Measurements from ENCODE around the gene RPS23. TPM values are rescaled to one million over a fixed set of nuclear protein-coding genes. Genes with fewer than 3 reads are reported as not detected.

Gene RPS23
- total RNA-seq, 1 donor from 2014 or later, result 3,005 TPM

- DNase-seq (ENCODE audit: low read depth in 2 of 2), result no peak
Measured at GRCh38 chr5:82244854-82245635, 33.1 kb downstream of the RPS23 start.

DNA sequence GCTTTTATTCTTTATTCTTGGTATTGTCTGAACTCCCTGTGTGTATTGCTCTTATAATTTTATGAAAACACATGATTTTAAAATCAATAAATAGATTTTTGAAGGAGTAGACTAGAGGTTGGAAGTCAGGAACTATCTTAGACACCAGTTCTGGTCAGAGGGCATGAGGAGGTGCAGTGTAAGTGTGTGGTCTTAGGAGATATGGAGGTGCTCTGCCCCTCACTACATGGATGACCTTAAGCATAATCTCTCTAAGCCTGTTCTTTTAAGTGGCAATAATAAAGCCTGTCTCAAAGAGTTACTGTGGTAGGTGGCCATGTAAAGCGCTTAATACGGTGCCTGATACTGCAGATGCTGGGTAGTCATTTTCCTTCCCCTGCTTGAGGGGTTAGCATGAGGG lies 34.0 kb downstream of the RPS23 start:
- no peak for DNase-seq (ENCODE audit: low read depth in 2 of 2)

- peak in 1 of 2 donors; percentile 1 for DNase-seq (ENCODE audit: low read depth in 2 of 2)
Measured at GRCh38 chr5:82234885-82235284, 43.3 kb downstream of the RPS23 start.

DNA sequence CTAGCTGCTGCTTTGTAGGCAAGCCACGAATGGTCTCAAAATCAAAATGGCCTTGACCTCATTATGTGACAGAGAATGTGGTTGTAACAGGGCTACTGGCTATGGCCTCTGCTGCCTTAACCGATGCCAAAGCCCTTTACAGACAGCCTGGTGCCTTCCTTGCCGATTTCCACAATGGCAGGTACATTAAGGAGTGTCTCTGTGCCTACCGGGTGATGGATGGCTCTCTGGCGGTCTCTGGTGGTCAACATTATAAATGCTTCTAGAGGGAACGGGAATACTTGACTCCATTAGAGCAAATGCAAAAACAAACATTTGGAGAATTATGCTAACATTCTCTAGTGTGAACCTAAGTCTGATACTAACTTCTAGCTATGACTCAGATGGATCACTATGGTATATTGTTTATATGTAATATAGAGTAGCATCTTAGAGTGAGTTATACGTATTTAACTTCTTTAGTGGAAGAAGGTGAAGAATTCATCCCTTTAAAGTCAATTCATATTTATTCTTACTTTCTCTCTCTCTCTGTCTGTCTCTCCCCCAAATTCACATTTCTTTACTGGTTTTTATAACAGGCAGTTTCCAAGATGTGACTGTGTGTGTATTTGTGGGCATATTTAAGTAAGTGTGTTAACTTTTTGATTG lies 52.5 kb downstream of the RPS23 start:
- peak; percentile 62 to 71 for DNase-seq (ENCODE audit: low read depth in 2 of 2)

Measured in lung microvascular endothelial cell (primary cell).